Tongue (tissue), 2 donors: ENCODE results near the gene ADGRF1. TPM values are rescaled to one million over a fixed set of nuclear protein-coding genes. Genes with fewer than 3 reads are reported as not detected.
"Not testable (repeated sequence)": the region's sequence is repeated elsewhere in the genome, so short reads cannot be mapped to it uniquely, and the experiment has no call there.

ENCODE experiments used
- DNase-seq: peaks from one replicate; pipeline ENCODE4 v3.0.0-alpha.2; 2015
- total RNA-seq: library from RNA; depleted of rRNA; stranded (reverse); fragments of >200 nt; gene quantifications from one replicate; pipeline ENCODE4 v1.2.3, GENCODE V29; 2014

The ADGRF1 gene
- total RNA-seq, 1 donor from 2014 or later, result 9.4 TPM

- DNase-seq, result no peak
Measured at GRCh38 chr6:47061309-47062300, 19.5 kb upstream of the ADGRF1 start.

DNA sequence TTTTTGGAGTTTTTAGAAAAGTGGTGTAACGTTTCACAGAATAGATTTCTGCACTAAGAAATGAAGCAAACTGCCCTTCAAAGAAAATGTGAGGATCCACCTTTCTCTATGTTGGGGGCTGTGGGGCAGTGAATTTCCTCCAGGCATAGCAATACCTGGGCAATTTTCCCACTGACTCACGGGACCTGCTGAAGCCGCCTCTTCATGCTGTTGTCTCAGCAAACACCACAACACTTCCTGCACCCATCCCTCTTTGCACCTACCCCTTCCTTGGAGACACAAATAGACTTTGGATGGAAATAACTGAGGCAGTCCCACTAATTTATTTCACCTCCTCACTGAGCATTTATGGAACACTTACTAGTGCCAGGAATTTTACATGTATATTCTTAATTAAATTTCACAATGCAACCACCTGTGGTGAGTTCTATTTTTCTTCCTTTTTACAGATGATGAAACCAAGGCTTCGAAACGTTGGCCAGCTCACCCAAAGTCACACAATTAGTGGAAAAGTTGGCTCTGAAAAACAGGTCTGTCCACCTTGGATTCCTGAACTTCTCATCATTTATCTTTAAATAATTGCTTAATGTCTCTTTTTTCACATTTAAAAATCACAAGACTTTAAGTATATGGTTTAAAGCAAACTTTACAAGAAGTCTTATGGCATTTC lies 17.2 kb upstream of the ADGRF1 start:
- DNase-seq, result no peak

DNA sequence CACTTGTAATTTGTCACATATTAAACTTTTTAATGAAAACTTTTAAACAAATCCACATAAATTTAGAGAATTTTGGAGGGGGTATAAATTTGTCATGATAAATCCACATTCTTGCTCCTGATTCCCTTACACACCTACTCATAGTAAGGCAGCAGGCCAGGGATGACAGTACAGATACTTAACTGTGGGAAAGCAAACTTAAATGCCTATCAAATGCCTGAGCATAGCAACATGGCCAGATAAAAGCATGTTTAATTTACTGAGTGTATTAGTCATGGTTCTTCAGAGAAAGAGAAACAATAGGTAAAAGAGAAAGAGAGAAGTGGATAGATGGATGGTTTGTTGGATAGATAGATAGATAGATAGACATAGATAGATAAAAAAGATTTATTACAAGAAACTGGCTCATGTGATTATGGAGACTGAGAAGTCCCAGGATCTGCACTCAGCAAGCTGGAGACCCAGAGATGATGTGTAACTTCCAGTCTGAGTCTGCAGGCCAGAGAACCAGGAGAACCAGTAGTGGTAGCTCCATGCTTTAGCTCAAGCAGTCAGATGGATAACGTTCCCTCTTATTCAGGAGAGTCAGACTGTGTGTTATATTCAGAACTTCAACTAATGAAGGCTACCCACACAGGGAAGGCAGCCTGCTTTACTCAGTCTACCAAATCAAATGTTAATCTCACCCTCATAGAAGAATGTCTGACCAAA lies 15.9 kb upstream of the ADGRF1 start:
- no peak for DNase-seq

- no peak for DNase-seq
Measured at GRCh38 chr6:47056832-47057231, 14.7 kb upstream of the ADGRF1 start.

DNA sequence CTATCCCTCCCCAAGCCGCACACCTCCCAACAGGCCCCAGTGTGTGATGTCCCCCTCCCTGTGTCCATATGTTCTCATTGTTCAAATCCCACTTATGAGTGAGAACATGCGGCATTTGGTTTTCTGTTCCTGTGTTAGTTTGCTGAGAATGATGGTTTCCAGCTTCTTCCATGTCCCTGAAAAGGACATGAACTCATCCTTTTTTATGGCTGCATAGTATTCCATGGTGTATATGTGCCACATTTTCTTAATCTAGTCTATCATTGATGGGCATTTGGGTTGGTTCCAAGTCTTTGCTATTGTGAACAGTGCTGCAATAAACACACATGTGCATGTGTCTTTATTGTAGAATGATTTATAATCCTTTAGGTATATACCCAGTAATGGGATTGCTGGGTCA lies 12.2 kb upstream of the ADGRF1 start:
- not testable (repeated sequence) for DNase-seq

GRCh38 chr6:47048638-47049037 lies 6.5 kb upstream of the ADGRF1 start:
- no peak for DNase-seq

- DNase-seq, result peak; percentile 89
Measured at GRCh38 chr6:47047479-47048407, 5.6 kb upstream of the ADGRF1 start.

DNA sequence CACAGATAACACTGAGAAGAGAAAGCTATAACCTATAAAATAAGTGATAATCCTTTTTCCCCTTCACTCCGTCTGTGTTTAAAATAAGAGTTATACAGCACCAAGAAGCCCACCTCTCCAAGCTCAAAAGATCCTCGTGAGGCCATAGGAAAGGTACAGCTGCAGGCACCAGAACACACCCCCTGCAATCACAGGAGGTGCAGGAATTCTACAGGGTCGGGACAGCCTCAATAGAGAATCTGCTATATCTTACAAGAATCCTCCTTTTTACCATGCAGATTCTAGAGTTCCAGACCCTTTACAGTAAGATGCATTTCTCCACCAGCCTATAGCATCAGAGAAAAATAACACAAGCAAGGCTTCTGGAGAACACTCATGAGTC lies 5.0 kb upstream of the ADGRF1 start:
- no peak for DNase-seq

DNA sequence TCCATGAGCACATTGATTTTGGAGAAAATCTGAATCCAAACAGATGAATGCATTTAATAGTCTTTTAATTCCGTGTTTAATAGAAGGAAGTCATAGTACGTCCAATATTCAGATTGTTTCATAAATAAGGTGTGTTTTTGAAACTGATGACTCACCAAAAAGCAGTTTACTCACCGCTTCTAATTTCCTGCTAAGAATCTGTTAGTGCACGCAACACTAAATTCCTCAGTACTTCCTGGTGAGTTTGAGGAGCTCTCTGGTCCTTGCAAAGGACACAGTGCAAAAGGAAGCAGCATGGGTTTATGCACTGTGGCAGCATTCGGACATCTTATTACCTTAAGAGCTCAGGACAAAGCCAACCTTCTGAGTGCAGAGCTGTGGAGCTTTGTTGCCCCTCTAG lies 2.3 kb upstream of the ADGRF1 start:
- DNase-seq, result no peak

DNA sequence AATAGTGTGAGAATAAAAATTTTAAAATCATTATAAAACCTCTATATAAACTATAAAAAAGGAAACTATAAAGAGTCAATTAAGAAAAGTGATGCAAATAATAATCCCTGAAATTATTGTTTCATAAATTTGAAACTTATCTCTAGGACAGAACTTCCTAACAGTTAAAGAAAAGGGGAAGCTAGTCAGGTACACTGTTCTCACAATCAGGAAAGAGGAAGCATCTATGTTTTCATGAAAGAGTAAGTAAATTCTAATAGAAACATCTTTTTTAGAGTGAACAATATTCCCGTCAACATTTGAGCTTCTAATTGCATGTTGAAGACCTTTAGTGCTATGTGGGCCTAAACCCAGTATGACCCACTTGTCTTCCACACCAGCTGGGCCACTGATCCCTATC lies 1.2 kb upstream of the ADGRF1 start:
- no peak for DNase-seq

DNA sequence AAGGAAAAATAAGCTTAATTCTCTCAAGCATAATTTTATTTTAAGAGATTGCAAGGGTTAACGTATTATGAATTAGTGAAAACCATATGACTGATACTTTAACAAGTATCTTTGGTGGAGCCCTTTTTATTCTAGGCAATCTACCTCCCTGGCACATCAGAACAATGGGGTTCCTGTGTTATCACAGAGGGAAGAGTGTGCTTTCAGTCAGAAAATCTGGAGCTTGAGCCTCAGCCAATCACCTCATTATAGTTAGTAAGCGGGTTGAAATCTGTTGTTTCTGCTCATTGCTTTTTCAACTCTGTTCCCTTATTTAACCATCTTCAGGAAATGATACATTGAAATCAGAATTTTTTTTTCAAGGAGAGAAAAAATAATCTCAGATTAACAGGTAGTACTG lies 391 bp downstream of the ADGRF1 start:
- no peak for DNase-seq

GRCh38 chr6:47034926-47035325 lies 7.2 kb downstream of the ADGRF1 start:
- DNase-seq, result peak; percentile 94

DNA sequence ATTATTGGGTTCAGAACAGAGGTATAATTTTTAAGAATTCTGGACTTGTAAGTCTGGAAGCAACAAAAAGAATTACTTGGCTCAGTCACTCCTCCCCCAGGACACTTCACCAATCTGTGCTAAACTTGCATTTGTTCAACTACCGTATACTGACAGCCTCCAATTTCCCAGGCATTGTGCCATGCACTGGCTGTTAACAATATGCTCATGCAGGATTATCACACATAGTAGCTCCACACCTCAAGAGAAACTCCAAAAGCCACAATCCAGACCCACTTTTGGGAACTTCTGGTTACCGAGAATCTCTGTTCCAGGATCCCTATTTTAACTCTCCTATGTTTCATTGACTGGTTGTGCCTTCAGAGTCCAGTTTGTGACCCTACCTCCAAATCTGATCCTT lies 7.7 kb downstream of the ADGRF1 start:
- DNase-seq, result peak; percentile 68

- DNase-seq, result no peak
Measured at GRCh38 chr6:47032974-47033765, 9.0 kb downstream of the ADGRF1 start.

- no peak for DNase-seq
Measured at GRCh38 chr6:47031656-47032055, 10.5 kb downstream of the ADGRF1 start.

- DNase-seq, result no peak
Measured at GRCh38 chr6:47029865-47030561, 12.1 kb downstream of the ADGRF1 start.

DNA sequence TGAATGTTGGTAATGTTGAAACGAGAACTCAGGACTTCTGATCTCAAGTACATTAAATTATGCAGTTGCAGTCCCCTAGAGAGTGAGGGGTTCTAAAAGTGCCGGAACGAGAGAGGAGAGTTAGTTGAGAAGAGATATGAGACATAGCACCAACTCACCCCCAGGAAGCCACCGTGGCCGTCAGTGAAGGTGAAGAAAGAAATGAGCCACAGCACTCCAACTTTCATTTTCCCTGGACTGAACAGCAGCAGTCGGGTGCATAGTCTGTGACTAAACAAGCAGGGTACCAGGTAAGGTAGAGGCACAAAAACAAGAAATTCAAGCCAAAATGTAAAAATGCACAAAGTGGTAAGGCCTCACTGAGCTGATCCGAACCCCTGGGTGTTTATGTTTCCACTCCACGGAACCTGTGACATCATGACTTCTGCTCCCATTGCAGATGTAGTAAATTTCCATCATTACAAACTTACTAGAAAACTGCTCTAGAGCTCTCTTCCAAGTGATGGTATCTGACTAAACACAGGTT lies 13.2 kb downstream of the ADGRF1 start:
- DNase-seq, result no peak

DNA sequence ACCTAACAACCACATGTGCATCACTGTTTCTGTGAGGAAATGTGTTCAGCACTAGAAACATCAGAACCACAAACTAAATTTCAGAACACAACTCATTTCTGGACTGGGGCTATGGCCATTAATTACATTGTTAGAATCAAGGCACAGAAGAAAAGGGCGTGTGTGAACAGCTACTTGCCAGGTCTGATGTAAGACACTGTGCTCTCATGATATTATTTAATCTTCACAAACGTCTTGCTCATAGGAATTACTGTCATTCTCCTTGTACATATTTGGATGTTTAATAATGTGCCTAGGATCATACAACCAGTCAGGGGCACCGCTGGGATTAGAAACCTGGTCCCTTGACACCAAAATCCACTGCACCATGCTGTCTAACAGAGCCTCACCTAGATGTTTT lies 14.8 kb downstream of the ADGRF1 start:
- no peak for DNase-seq

DNA sequence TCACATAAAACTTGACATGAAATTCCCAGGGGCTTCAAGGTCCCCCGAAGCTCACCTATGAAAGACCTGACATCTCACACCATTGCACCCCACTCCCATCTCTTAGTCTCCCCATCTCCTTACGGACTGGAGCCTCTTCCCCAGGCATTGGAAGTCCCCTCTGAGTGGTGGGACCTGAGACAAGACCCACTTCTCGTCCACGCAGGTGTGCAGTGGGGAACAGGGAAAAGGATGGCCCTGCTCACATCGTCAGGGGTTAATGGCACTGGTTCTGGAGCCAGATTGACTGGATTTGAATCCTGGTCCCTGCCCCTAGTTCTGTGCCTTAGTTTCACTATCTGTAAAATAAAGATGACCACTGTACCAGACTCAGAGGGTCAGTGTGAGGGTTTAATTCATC lies 15.5 kb downstream of the ADGRF1 start:
- DNase-seq, result no peak

- DNase-seq, result no peak
Measured at GRCh38 chr6:47023573-47023972, 18.6 kb downstream of the ADGRF1 start.
